GM21447 (cell line): ENCODE measurements around the gene TRPV6.

ENCODE experiments used
- ATAC-seq: cut with Tn5 transposase; IDR thresholded peaks from one replicate; pipeline ENCODE4 v1.9.1; 2021; ENCODE audit not compliant: unreplicated experiment

Gene TRPV6

DNA sequence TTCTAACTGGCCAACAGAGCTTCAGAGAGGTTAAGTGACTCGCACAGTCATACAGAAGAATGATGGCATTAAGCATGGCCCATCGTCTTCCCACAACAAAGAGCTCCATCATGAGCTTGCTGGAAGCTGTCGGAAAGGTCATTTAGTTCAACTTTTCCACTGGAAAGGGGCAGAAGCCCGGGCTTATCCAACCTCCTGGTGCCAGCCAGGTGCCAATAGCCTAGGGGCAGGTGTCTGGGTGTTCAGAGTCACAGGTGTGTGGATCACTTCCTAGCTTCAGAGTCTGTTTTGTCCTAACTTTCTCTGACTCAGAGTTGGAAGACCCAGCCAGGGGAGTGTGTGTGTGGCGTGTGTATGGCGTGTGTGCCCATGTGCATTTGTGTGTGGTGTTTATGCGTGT is 1.3 kb upstream of the TRPV6 start:
- no peak for ATAC-seq

DNA sequence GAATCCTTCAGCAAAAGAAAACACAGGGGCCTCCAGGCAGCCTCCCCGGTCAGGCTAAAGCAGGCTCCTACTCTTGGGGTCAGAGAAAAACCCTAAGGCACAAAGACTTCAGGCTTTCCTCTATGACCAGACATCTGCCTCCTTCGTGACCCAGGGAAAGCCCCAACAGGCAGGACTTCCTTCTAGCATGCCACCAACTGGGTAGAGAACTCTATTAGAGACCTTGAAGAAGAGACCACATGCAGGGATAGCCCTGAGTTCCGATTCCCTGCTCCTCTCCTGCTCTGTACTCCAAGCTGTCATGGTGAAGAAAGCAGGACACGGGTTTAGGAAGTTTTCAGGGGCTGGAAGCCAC is 1.3 kb downstream of the TRPV6 start:
- no peak for ATAC-seq

DNA sequence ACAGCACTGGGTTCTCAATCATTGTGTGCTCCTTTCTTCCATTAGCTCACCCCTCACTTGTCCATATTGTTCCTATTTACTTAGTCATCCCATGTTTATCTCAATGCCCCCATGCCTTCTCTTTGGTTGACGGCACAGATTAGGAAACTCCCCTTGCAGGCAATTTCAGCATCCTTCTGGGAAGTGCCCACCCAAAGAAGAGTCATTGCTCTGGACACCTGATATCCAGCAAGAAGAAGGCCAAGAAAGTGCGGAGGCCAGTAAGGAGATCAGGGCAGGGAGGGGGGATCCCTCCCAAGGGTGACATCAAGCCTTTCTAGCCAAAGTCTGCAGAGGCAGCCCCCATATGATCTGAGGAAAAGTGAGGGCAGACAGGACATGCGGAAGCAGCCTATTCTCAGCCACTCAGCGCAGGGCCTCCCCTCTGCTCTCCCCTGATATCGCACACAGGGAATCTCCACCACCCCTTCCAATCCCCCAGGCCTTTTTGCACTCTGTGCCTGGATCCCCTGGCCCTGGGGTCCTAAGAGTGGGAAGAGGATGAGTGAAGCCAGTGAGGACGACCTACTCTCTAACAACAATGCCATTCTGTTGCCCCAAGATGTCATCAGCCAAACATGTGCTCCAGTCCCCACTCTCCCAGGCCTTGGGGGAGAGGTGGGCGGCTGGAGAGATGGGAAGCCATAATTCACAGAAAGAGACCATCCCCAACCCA is 1.8 kb downstream of the TRPV6 start:
- ATAC-seq: no peak

DNA sequence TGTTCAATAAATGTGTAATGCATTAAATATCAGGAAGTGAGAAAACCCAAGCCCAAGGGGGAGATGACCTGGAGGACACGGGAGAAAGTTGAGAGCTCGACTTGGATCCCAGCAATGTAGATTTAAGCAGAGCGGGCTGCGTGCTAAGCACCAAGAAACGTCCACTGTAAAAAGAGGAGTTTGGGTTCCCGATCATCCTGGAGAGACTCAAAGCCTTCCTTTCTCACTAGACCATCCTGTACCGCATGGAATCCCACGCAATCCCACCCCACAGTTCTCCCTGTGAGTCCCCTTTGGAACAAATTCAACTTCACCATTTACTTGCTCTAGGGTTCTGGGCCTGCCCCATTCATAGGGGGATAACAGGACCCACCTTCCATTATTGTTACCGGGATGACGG is 2.4 kb downstream of the TRPV6 start:
- ATAC-seq: no peak

GRCh38 chr7:142882338-142882678 is 3.2 kb downstream of the TRPV6 start:
- ATAC-seq: no peak

DNA sequence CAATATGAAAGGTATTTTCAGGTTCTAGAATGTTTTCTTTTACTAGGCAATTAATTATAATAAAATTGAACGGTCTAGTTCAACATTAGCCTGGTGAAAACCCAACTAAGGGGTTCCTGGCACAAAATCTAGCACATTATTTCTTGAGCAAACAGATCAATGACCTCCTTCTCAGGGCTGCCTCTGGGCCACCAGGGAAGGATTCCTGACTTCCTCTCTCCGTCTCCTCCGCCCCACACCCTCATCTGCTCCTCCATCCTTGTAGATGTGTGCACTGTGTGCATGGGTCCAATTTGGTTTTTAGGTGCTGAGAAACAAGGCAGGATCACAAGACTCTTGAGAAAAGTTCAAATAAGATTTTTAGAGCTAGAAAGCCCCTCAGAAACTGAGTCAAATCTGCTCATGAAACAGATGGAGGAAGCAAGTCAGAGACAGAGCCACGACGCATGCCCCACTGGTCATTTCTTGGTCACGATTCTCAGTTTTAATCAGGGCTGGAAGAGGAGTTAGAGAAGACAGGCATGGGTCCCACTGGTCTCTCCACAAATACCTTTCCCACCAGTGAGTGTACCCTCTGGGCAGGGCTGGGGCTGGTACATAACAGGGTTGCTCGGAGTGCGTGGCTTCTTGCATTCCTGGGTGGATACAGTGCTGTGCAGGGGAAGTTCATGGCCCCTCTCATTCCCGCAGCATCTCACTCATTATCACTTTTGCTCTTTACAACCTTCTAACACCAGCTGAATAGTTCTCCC is 3.8 kb downstream of the TRPV6 start:
- ATAC-seq: no peak

DNA sequence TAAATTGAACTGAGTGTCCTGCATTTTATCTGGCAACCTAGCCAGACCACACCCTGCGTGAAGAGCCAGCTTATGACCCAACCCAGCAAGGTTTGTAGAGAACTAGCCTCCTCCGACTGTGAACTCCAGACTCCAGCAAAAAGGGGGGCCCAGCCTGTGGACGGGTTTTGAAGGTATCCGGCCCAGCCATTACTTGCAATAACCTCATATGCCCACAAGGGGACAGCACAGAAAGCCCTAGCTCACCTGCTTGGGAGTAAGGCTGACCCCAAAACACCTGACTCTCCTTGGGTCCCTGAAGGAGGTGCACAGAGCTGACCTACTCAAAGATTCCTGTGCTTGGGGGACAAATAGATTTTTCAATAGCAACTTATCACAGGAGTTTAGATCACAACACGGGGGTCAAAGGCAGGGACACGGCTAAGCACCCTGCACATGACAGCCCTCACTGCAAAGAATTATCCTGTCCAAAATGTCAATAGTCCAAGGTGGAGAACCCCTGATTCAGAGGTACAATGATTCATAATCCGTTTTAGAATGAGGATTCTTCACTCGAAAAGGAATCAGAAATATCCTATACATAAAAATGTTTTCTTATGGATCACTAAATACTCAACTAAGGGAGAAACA is 4.6 kb downstream of the TRPV6 start:
- peak; percentile 61 for ATAC-seq

- ATAC-seq: no peak
Observed at GRCh38 chr7:142879060-142879459, 6.5 kb downstream of the TRPV6 start.

- no peak for ATAC-seq
Observed at GRCh38 chr7:142878315-142878714, 7.2 kb downstream of the TRPV6 start.

DNA sequence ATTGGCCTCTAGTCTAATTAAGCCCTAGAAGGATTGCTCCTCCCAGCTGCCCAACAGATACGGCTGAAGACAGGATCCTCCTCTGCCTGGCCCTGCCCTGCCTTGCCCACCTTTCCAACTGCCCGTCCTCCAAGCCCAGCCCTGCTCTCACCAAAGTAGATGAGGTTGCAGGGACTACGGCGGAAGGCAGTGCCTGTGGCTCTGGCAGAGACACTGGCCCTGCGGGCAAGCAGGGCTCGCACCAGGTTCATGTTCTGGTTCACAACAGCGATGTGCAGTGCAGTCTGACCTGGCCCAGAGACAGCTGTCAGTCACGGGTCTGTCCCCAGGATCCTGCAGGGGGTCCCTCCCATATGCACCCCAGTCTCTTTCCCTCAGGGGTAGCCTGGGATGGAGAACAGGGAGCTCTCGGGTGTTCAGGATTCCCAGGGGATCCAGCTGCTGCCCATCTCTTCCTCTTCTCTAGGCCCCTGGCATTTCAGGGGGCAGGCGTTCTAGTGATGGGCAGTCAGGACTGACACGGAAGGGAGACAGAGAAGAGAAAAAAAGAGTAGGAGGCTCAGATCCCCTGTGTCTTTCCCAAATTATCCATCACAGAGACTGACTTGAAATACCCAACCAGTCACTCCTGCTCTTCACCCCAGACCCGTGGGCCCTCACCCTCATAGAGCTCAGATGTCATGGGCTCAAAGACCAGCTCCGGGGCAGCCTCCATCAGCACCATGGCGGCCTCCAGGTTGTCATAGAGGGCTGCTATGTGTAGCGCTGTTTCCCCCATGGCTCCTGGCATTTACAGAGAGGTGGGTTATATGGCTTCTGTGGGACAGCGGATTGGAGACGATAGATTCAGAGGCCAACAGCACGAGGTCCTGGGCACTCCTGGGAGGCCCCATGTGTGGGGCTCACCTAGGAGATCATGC is 8.3 kb downstream of the TRPV6 start:
- ATAC-seq: no peak

DNA sequence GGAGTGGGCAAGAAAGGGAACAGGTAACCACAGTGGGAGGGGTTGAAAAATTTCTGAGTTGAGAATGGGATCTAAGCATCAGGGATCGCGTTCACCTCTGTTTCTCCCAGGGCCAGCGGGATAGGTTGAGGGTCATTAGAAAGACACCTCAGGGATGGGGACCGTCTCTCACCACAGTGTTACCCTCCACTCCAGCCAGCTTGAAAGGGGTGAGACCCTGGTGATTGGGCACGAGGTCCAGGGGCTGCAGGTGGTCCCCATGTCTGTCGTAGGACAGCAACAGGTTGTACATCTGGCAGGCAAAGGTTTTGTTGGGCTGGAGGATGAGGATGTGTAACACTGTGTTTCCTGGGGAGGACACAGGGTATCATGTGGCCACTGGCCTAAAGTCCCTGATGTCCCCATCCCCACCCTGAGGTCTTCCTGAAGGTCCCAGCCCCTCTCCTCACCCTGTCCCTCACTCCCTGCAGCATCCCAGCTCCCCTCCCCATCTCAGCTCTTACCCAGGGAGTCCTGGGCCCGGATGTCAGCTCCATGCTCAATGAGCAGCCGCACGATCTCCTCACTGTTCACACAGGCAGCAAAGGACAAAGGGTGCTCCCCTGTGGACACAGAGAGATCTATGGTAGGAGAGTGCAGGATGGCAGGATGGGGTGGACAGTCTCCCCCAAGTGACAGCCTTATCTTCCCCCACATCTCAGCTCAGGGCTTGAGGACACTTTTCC is 9.1 kb downstream of the TRPV6 start:
- ATAC-seq: no peak

DNA sequence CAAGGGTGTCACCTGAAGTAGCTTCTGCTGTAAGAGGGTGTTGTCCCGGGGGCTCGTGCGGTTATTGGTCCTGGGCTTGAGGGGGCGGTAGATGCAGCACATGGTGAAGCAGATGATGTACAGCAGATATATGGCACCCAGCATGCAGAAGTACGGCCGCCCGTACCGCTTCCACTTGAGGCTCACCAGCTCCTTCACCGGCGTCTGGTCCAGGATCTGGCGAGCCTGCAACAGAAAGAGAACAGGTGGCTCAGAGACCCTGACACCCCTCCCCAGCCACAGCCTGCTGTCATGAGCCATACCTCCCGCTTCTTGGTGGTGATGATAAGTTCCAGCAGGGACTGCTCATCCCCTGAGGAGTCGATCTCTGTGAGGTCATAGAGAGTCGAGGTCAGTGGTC is 10.1 kb downstream of the TRPV6 start:
- no peak for ATAC-seq

GRCh38 chr7:142874837-142875236 is 10.7 kb downstream of the TRPV6 start:
- ATAC-seq: no peak

DNA sequence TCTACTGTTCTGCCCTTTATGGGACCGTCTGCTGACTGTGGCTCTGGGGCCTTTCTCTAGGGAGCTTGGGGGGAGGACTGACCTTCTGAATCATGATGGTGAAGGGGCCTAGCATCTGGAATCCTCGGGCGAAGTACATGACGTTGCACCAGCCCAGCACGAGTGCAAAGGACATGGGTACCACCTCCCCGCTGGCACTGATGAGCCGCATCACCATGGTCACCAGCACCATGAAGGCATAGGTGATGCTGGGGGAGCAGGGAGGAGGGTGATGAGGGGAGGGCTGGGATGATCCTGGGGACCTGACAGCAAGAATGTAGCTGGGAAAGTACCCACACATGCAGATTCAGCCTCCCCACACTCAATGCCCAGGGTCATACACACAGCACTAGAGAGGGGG is 11.1 kb downstream of the TRPV6 start:
- no peak for ATAC-seq

DNA sequence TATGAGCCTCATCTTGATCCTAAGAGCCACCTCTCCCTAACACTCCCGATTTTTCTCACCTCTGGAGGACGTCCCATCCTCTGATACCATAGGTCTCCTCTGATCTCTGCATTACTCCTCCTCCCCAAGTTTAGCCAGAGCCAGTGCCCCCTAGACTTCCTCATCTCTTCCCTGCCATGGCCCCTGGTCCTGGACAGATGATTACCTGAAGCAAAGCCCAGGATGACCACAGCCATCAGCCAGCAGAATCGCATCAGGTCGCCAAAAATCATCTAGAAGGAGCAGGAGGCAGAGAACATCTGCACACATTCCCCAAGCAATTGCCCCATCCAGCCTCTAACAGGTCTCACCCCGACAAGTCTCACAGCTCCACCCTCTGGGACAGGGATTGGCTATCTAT is 11.7 kb downstream of the TRPV6 start:
- ATAC-seq: no peak

GRCh38 chr7:142873281-142873784 is 12.2 kb downstream of the TRPV6 start:
- no peak for ATAC-seq

- no peak for ATAC-seq
Observed at GRCh38 chr7:142872106-142872675, 13.4 kb downstream of the TRPV6 start.

DNA sequence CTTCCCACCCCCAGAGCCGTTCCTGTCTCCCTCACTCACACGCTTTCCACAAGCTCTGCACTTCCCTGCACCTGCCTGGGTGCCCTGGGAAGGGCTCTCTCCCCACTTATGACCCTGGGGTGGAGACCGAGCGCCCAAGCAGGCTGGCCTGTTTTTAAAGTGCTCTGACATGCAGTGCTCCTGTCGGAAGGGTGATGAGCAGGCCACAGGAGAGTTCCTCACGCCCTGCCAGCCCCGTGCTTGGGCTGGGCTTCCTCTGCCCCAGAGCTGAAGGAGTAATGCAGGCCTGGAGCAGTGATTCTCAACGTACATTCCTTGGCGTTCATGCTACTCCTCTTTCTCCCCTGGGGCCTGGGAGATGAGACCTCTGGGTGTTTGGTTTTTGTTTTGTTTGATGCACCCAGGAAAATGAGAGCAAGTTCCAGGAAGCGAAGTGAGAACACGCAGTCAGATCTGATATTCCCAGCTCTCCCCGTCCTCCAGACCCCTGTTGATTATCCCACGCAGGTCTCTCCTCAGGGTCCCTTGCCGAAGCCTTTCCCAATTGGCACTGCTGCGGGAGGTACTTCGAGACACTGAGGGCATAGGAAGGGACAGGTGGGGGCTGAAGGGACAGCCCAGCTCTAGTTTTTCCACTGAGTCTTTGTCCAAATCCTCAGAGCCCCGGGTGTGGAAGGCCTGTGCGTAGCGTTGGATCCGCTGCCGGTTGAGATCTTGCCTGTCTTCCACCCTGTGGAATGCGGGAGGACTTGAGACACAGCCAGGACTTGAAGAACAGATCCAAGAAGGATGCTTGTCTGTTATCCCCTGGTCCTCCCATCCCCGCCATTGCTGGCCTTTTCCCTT is 14.1 kb downstream of the TRPV6 start:
- ATAC-seq: no peak

- no peak for ATAC-seq
Observed at GRCh38 chr7:142870566-142871259, 14.8 kb downstream of the TRPV6 start.
